ENCODE data around the gene TMEFF2. TPM values are rescaled to one million over a fixed set of nuclear protein-coding genes. Genes with fewer than 3 reads are reported as not detected.

Gene TMEFF2
- total and polyA plus RNA-seq, 2 of the 4 experiments (the other 2 are of a cell fraction): 1.3 to 3.0 TPM

GRCh38 chr2:191959209-191959608 lies 235.5 kb downstream of the TMEFF2 start:
- Histone ChIP-seq H3K36me3 (ENCODE audit: control insufficient read depth, insufficient read depth, low read length) (no peaks in the 10 kb centered on the region), H4K20me1 (ENCODE audit: insufficient read depth, low read length) (no peaks in the 10 kb centered on the region), H2BK120ac (ENCODE audit: low read depth, low read length) (no peak overlapping the region), H3K18ac (ENCODE audit: low read depth, low read length) (no peak overlapping the region; the same call in 1 of the 2 replicates), H2AFZ (replicated peaks; ENCODE audit: low read length, poor library complexity) (no peak overlapping the region), H2AK9ac (replicated peaks; ENCODE audit: low read depth, low read length, poor library complexity) (no peak overlapping the region), H3K56ac (ENCODE audit: extremely low read depth, insufficient read depth, low read length) (no peak overlapping the region), H2AK5ac (ENCODE audit: low read depth, low read length) (no peak overlapping the region), H3K27me3 (ENCODE audit: control insufficient read depth, insufficient read depth, low read length) (no peaks in the 10 kb centered on the region), H3K4me3 (ENCODE audit: insufficient read depth, low read depth, low read length) (no peak overlapping the region), H4K8ac (ENCODE audit: low read depth in 2 of 2, low read length in 2 of 2) (no peak overlapping the region), H3K9me3 (ENCODE audit: control insufficient read depth, insufficient read depth, low read length) (no peaks in the 10 kb centered on the region), H3K23ac (ENCODE audit: low read depth, low read length) (no peak overlapping the region), H4K5ac (ENCODE audit: low read depth, low read length) (no peak overlapping the region), H3K4me2 (ENCODE audit: low read depth, low read length) (no peak overlapping the region), H3K4me1 (ENCODE audit: control insufficient read depth, insufficient read depth, low read length) (0 out of 2 replicates have a peak, but pooled peaks cover 2% of the 10 kb centered on the region), H2BK5ac (ENCODE audit: low read depth, low read length, poor library complexity, severe bottlenecking) (no peak overlapping the region), H2BK20ac (ENCODE audit: low read depth, low read length) (peak overlapping the region; percentile 3; the same call in 1 of the 2 replicates), H3K27ac (ENCODE audit: insufficient read depth, low read length) (no peak overlapping the region), H3K79me1 (ENCODE audit: low read depth in 1 of 2, low read length in 2 of 2) (no peaks in the 10 kb centered on the region), H4K91ac (ENCODE audit: insufficient read depth, low read depth, low read length) (no peak overlapping the region), H3K9me1 (ENCODE audit: insufficient read depth, low read length) (no peaks in the 10 kb centered on the region), H2BK15ac (ENCODE audit: low read depth, low read length) (no peak overlapping the region), H3K9ac (ENCODE audit: low read depth, low read length) (no peak overlapping the region), H3K4ac (ENCODE audit: low read depth, low read length) (no peak overlapping the region), H3K14ac (replicated peaks; ENCODE audit: low read depth, low read length) (no peak overlapping the region; the same call in 1 of the 2 replicates)
- 0 out of 2 replicates have a peak, but pooled peaks have one; percentile 14 for ATAC-seq (ENCODE audit: low read depth)
- CTCF ChIA-PET: interaction anchor here (0.6 to 1.3 kb wide), 2 partner anchors 16 to 420 kb away, joined by 3 to 4 read pairs; no protein-coding TSS in a partner anchor
- in situ Hi-C loops (cut with MboI; ENCODE audit: low sequenced_read_pairs): no loop called here
- no peak for DNase-seq
- TF ChIP-seq USF2 (IDR thresholded peaks at IDR 0.05; ENCODE audit: low read depth, low read length) (no peak), NFE2L2 (IDR thresholded peaks at IDR 0.05; ENCODE audit: low read depth, low read length) (no peak), BHLHE40 (IDR thresholded peaks at IDR 0.05; ENCODE audit: low read depth, low read length) (no peak), MAZ (IDR thresholded peaks at IDR 0.05; ENCODE audit: borderline replicate concordance, low read depth, low read length) (no peak), CEBPB (IDR thresholded peaks at IDR 0.05; ENCODE audit: low read depth, low read length) (no peak), FOS (IDR thresholded peaks at IDR 0.05; ENCODE audit: low read depth, low read length) (no peak), POLR2A (IDR thresholded peaks at IDR 0.05; ENCODE audit: low read depth, low read length) (no peak), MAFK (IDR thresholded peaks at IDR 0.05; ENCODE audit: low read depth, low read length) (no peak), CHD1 (IDR thresholded peaks at IDR 0.05; ENCODE audit: low read depth, low read length) (no peak), SMC3 (IDR thresholded peaks at IDR 0.05; ENCODE audit: low read depth, low read length) (no peak), RFX5 (IDR thresholded peaks at IDR 0.05; ENCODE audit: low read depth, low read length) (no peak), RAD21 (IDR thresholded peaks at IDR 0.05; ENCODE audit: low read length) (no peak), ELK1 (IDR thresholded peaks at IDR 0.05; ENCODE audit: borderline replicate concordance, low read depth, low read length) (no peak), RCOR1 (IDR thresholded peaks at IDR 0.05; ENCODE audit: insufficient replicate concordance, low read length) (no peak), CTCF (conservative IDR thresholded peaks at IDR 0.05; ENCODE audit: low read depth, low read length) (no peak), MXI1 (IDR thresholded peaks at IDR 0.05; ENCODE audit: borderline replicate concordance, low read depth, low read length) (no peak)
- no TSS peak for BruUV-seq (replicated peaks)
- POLR2A ChIA-PET (ENCODE audit: unreplicated experiment): no interaction called here
- dilution Hi-C loops (cut with HindIII; ENCODE audit: low sequenced_read_pairs, unreplicated experiment): no loop called here
- intact Hi-C loops (cut with micrococcal nuclease): no loop called here

Data from IMR-90 (cell line).